Activated naive CD8-positive, alpha-beta T cell treated with anti-CD3 and anti-CD28 coated beads, Interleukin-2, amount 50 U/mL, for 16 hours (primary cell): ENCODE results near the gene PDP2.
A peak's percentile ranks its signal among the peaks of the same experiment; 100 is the strongest.
"Not testable (repeated sequence)": the region's sequence is repeated elsewhere in the genome, so short reads cannot be mapped to it uniquely, and the experiment has no call there.

Experiments used
- DNase-seq: peaks from one replicate; pipeline ENCODE4 v3.0.0-alpha.2; 2020; ENCODE audit warnings: low read depth, low spot score

The PDP2 gene

GRCh38 chr16:66853261-66854139 is 26.8 kb upstream of the PDP2 start:
- no peak for DNase-seq

GRCh38 chr16:66856184-66856730 is 24.1 kb upstream of the PDP2 start:
- no peak for DNase-seq

- DNase-seq: no peak
Observed at GRCh38 chr16:66856801-66857200, 23.5 kb upstream of the PDP2 start.

DNA sequence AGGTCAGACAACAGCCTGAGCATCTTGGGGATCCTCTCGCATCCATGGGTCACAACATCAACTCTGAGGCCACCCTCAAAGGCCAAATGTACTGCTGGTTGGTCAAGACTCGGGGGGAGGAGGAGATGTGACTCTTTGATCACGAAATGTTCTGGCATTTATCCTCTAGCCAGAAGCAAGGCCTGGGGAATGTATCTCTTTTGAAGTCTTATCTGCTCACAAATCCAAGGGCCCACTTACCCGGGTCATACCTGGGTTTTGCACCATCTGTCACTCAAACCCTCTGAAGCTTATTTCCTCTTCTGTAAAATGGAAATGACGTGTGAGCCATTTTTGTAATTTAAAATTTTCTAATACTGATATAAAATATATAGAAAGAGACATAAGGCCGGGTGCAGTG is 22.9 kb upstream of the PDP2 start:
- DNase-seq: no peak

GRCh38 chr16:66858740-66859396 is 21.4 kb upstream of the PDP2 start:
- DNase-seq: no peak

DNA sequence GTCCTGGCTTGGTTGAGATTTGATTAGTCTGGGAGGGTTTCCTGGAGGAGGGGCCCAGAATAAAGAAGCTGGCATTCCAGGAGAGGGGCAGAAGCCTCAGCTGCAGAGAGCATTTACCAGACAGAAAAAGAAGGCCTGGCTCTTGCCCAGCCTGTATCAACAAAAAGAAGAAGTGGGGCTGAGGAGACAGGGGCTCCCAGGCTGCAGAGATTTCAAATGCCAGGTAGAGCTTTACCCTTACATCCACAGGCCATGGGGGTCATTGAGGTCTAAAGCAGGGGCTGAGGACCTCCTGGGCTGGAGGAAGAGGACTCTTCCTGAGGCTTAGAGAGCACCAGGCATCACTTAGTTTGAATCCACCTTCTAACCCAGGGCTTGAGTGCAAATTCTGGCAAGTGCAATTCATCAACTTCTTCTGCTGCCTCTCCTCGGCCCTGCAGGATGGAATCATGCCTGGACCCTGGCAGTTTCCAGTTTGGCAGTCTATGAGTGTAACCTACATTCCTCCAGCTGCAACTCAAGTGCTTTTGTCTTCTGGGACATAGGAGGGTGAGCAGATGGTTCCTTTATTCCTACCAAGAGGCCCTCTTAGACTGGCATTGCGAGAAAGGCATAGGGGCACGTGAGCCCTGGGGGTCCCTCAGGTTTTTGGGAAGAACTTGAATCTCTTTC is 20.8 kb upstream of the PDP2 start:
- no peak for DNase-seq

DNA sequence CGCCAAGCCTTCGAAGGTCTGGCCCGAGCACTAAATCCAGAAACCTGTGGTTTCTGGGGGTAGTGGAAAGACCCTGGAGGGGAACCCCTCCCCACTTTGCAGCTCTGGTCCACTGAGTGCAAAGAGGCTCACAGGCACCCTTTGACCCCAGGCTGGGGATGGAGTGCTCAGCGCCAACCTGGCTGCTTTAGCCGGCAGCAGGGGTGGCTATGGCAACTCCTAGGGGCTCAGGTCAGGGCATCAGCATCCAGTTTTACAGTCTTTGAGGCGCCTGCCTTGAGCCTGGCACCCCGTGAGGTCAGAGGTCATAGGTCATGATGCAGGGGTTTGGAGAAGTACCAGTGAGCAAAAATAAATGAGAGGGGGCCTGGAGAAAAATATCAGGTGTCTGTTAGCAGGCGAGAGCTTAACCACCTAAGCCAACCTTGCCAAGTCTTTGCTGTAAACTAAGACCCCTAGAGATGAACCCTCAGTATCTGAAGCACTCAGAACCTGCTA is 18.2 kb upstream of the PDP2 start:
- DNase-seq: no peak

DNA sequence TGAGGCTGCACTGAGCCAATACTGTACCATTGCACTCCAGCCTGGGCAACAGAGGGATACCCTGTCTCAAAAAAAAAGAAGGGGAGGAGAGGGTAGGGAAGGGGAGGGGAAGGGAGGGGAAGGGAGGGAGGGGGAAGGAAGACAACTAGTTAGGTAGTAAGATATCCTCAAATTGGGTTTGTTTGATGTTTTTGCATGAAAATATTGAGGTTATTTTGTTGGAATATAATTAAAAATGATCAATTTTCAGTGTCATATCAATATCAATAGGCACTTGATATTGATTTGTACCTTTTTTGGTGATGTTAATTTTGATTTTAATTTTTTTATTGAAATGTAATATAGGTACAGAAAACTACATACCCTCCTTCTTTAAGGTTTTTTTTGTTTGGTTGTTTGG is 16.6 kb upstream of the PDP2 start:
- no peak for DNase-seq

DNA sequence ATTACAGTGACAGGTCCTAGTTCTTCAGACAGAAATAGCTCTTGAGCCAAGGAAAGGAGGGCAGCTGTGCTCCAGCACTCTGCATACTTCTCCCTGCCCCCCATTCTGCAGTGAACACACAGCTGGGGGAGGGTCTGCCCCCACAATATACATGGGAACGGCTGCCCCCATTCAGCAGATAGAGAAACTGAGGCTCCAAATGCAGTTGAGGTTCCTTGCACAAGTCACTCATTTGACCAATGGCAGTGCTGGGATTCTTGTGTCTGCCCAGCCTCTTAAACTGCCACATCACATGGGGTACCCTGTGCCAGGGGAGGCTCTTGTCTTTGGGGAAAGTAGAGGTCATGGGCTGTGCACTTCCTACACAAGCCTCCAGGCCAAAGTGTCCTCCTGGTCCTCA is 10.9 kb upstream of the PDP2 start:
- DNase-seq: no peak

- not testable (repeated sequence) for DNase-seq
Observed at GRCh38 chr16:66871363-66871762, 9.0 kb upstream of the PDP2 start.

DNA sequence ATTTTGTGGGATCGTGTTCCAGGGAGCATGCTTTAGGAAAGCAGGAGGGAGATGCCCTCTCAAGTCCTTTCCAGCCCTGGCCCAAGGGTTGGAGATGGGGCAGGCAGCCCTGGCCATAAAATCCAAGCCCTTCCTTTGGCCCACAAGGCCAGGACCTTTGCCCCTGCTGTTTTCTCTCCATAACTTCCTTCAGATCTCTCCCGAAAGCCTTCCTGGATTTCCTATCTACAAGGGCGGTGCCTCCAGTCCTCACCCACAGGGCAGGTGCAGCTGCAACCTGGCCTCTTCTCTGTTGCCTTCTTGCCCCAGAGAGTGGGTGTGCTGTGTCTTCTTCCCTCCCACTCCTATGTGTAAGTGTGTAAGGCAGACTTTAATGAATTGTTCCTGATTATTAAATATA is 8.5 kb upstream of the PDP2 start:
- no peak for DNase-seq

- DNase-seq: no peak
Observed at GRCh38 chr16:66872559-66872942, 7.8 kb upstream of the PDP2 start.

DNA sequence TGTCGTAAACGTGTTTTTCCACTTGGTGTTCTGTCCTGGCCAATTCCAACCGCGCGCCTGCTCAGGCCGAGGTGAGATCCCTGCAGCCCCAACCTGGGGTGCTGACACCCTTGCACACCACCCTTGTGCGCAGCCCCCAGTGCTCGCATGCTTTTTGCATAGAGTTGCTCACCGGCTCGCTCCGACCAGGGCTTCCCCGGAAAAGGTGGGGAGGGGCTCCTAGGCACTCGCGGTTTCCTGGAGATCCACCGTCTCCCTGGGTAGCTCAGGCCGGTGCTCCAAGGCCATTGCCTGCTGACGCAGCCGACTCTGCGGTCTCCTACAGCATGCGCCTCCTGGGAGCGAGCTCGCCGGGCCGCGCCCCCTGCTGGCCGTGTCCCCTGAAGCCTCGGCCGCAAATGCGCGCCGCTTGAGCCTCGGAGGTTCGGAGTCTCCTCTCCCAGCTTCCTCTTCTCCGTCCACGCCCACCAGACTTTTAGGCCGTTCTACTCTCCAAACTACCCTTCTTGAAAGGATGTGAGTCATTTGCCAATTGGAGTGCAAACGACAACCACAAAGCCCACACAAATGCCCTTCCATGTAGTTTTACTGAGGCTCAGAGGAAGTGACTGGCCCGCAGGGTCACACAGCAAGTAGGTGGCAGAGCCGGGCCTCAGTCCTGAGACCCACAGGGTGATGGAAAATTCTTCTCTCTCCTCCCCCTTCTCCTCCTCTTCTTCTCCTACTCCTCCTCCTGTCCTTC is 7.2 kb upstream of the PDP2 start:
- DNase-seq: peak; percentile 77

- DNase-seq: no peak
Observed at GRCh38 chr16:66873685-66874055, 6.6 kb upstream of the PDP2 start.

GRCh38 chr16:66874079-66874775 is 6.1 kb upstream of the PDP2 start:
- DNase-seq: no peak

DNA sequence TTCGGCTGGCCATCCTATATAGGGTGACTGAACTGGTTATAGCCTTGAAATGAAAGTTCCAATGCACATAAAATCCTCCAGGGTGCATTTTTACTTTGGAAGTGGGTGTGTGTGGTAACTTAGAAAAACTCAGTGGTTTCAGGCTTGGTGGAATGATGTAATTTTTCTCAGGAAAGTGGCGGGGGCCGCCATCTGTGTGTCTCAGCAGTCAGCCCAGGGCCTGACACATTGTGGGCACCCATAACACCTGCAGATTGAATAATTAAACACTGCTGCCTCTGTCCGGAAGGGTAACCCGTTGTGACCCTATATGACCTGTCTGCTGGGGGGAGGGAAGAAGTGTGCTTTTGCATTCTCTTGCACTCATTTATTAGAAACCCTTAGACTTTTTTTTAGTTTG is 2.2 kb upstream of the PDP2 start:
- no peak for DNase-seq

GRCh38 chr16:66881014-66881417 is 701 bp downstream of the PDP2 start:
- no peak for DNase-seq

GRCh38 chr16:66881560-66881959 is 1.2 kb downstream of the PDP2 start:
- DNase-seq: no peak

DNA sequence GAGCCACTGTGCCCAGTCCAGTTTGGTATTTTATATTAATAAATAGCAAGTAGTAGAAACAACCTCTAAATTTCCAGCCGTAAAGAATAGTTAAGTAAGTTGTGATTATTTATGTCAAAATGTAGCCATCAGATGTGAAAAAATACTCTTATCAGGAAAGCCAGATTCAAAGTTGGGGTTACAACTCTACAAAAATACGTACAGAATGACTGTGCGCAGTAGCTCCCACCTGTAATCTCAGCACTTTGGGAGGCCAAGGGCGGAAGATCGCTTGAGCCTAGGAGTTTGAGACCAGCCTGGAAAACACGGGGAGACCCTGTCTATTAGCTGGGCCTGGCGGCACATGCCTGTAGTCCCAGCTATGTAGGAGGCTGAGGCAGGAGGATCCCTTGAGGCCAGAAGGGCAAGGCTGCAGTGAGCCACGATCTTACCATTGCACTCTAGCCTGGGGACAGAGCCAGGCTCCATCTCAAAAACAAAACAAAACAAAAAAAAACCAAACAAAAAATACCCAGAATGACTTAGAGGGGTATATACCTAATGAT is 1.7 kb downstream of the PDP2 start:
- no peak for DNase-seq

- DNase-seq: no peak
Observed at GRCh38 chr16:66882702-66883101, 2.4 kb downstream of the PDP2 start.

- no peak for DNase-seq
Observed at GRCh38 chr16:66885491-66885890, 5.2 kb downstream of the PDP2 start.
